ENCODE data around the gene SETD6. TPM values are rescaled to one million over a fixed set of nuclear protein-coding genes. Genes with fewer than 3 reads are reported as not detected.

SETD6 gene
- total RNA-seq = 11.1 and 12.4 TPM in 2 replicates

GRCh38 chr16:58515125-58515870 is at the start of gene SETD6:
SETD6 (plus strand) TSS chr16:58515517; CDS start chr16:58515538, 21 bp downstream.

GRCh38 chr16:58499615-58500351 is 15.5 kb upstream of the SETD6 start, which contains the start of gene NDRG4:
NDRG4 (plus strand) TSS chr16:58500143; CDS start chr16:58500249, 106 bp downstream.

Small RNA genes within 50 kb of the gene (small RNA-seq; reads per million reads assigned to genes)
- gene RNU6-103P (not detected), gene SNORA46 (431 reads per million, percentile 99 among the genes with 10 or more reads in this experiment), gene SNORA50A (not detected)

Other genes starting within 250 kb of the SETD6 start
- not detected in 2 replicates for gene PRSS54, start 220.5 kb upstream of the SETD6 start, total RNA-seq
- gene GINS3, start 123.0 kb upstream of the SETD6 start, total RNA-seq = 15.5 and 15.7 TPM in 2 replicates
- 11.1 and 28.1 TPM in 2 replicates for gene NDRG4, start 15.4 kb upstream of the SETD6 start, total RNA-seq
- gene CNOT1, start 114.3 kb downstream of the SETD6 start, total RNA-seq = 198 and 225 TPM in 2 replicates
- gene SLC38A7, start 169.3 kb downstream of the SETD6 start, total RNA-seq = 24.1 and 30.4 TPM in 2 replicates
- 102 and 144 TPM in 2 replicates for gene GOT2, start 218.8 kb downstream of the SETD6 start, total RNA-seq